ENCODE results near the gene GNAL.

DNA sequence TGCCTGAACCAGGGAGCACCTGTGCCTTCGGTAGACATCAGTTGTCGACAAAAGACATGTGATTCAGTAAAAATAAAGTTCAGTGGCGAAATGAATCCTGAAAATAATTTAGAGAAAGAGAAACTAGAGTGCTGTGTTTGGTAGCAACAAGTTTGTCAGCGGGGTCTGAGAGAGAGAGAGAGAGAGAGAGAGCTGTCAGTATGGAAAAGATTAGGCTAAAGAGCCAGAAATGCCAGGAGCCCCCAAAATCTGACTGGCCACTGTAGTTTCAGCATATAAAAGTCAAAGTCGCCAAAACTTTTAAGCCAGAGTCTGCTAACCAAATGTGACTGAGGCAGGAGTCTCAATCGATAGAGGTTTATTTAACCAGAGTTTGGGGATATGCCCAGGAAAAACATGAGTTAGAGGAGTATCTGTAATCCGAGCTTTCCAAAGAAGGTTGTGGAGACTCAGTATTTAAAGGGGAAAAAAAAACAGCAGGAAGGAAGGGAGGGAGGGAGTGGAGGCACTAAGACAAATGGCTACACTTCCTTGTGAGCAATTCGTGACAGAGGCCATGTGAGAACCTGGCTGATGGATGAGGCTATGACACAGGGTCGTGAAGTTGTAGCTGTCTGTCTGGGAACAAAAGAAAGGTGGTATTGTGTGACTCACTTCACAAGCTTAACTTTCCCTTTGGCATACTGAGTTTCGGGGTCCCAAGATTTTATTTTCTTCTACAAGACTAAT lies 20.5 kb upstream of the GNAL start:
- TF ChIP-seq, protein P1, sequence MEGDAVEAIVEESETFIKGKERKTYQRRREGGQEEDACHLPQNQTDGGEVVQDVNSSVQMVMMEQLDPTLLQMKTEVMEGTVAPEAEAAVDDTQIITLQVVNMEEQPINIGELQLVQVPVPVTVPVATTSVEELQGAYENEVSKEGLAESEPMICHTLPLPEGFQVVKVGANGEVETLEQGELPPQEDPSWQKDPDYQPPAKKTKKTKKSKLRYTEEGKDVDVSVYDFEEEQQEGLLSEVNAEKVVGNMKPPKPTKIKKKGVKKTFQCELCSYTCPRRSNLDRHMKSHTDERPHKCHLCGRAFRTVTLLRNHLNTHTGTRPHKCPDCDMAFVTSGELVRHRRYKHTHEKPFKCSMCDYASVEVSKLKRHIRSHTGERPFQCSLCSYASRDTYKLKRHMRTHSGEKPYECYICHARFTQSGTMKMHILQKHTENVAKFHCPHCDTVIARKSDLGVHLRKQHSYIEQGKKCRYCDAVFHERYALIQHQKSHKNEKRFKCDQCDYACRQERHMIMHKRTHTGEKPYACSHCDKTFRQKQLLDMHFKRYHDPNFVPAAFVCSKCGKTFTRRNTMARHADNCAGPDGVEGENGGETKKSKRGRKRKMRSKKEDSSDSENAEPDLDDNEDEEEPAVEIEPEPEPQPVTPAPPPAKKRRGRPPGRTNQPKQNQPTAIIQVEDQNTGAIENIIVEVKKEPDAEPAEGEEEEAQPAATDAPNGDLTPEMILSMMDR (IDR thresholded peaks at IDR 0.05), result no peak
- no peak for TF ChIP-seq POLR2A (IDR thresholded peaks at IDR 0.05)

Measured in testis (tissue), 2 donors.